ENCODE measurements around the gene SCT.

- TF ChIP-seq POLR2A (IDR thresholded peaks at IDR 0.05; ENCODE audit: control extremely low read depth in 1 of 2, low read depth in 2 of 2, low read length in 2 of 2), result no peak
- TF ChIP-seq TCF12 (IDR thresholded peaks at IDR 0.05; ENCODE audit: low read depth, low read length), result no peak
- TF ChIP-seq YY1 (IDR thresholded peaks at IDR 0.05; ENCODE audit: low read depth, low read length), result no peak
- TF ChIP-seq, protein P1, sequence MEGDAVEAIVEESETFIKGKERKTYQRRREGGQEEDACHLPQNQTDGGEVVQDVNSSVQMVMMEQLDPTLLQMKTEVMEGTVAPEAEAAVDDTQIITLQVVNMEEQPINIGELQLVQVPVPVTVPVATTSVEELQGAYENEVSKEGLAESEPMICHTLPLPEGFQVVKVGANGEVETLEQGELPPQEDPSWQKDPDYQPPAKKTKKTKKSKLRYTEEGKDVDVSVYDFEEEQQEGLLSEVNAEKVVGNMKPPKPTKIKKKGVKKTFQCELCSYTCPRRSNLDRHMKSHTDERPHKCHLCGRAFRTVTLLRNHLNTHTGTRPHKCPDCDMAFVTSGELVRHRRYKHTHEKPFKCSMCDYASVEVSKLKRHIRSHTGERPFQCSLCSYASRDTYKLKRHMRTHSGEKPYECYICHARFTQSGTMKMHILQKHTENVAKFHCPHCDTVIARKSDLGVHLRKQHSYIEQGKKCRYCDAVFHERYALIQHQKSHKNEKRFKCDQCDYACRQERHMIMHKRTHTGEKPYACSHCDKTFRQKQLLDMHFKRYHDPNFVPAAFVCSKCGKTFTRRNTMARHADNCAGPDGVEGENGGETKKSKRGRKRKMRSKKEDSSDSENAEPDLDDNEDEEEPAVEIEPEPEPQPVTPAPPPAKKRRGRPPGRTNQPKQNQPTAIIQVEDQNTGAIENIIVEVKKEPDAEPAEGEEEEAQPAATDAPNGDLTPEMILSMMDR (IDR thresholded peaks at IDR 0.05; ENCODE audit: control extremely low read depth in 1 of 3, insufficient read depth in 1 of 3, low read depth in 1 of 3, low read length in 3 of 3), result no peak
- TF ChIP-seq TEAD4 (IDR thresholded peaks at IDR 0.05; ENCODE audit: low read depth, low read length), result no peak
- TF ChIP-seq POLR2AphosphoS5 (IDR thresholded peaks at IDR 0.05; ENCODE audit: low read depth, low read length), result no peak; the same call in 1 of the 2 replicates
- no peak for TF ChIP-seq EP300 (IDR thresholded peaks at IDR 0.05; ENCODE audit: borderline replicate concordance in 1 of 2, low read depth in 2 of 2, low read length in 2 of 2)
- no peak for TF ChIP-seq EGR1 (IDR thresholded peaks at IDR 0.05; ENCODE audit: borderline replicate concordance, low read depth, low read length)
- TF ChIP-seq SIN3A (conservative IDR thresholded peaks at IDR 0.05 in 1 of 2, IDR thresholded peaks at IDR 0.05 in 1 of 2; ENCODE audit: low read depth in 1 of 2, low read length in 2 of 2), result no peak
- no peak for TF ChIP-seq USF2 (IDR thresholded peaks at IDR 0.05; ENCODE audit: low read length)
- no peak for TF ChIP-seq CEBPB (IDR thresholded peaks at IDR 0.05; ENCODE audit: low read depth, low read length)
- TF ChIP-seq TAF1 (IDR thresholded peaks at IDR 0.05; ENCODE audit: low read depth, low read length), result no peak
- no peak for TF ChIP-seq CREB1 (IDR thresholded peaks at IDR 0.05)
- TF ChIP-seq ZNF274 (IDR thresholded peaks at IDR 0.05; ENCODE audit: borderline replicate concordance, extremely low read depth, low read length), result no peak
Observed at GRCh38 chr11:643849-644738, 17.1 kb upstream of the SCT start.
